A549 (cell line): ENCODE data around the gene CCDC90B.

Experiments
- EP300 ChIP-seq, 2 experiments: fragments of >200 bp; sonication (Bioruptor Twin); formaldehyde crosslinking; IDR thresholded peaks; 2 replicates in 1 of 2; 3 replicates in 1 of 2; pipeline ENCODE4 v1.6.1; 2016 to 2017
- JUNB ChIP-seq: fragments of >200 bp; sonication (Bioruptor Twin); formaldehyde crosslinking; IDR thresholded peaks from 2 replicates; pipeline ENCODE4 v1.6.1; 2016
- POLR2AphosphoS2 ChIP-seq: conservative IDR thresholded peaks from 2 replicates; pipeline ENCODE4 v1.6.1; 2012; ENCODE audit warnings: low read length, improper control_type of control experiment, inconsistent platforms
- TF ChIP-seq, protein P1 (sequence below): IDR thresholded peaks from 2 replicates; pipeline ENCODE4 v1.6.1; 2012
- TF ChIP-seq, protein P2 (sequence below): fragments of 150-350 bp; IDR thresholded peaks from 2 replicates; pipeline ENCODE4 v1.6.1; 2014; ENCODE audit warnings: low read depth, mild to moderate bottlenecking, low read length
- TF ChIP-seq, protein P3 (sequence below): fragments of 200-600 bp; sonication (generic); IDR thresholded peaks from 2 replicates; pipeline ENCODE4 v1.6.1; 2016; ENCODE audit warnings: antibody characterized with exemption, mild to moderate bottlenecking, moderate library complexity

DNA sequence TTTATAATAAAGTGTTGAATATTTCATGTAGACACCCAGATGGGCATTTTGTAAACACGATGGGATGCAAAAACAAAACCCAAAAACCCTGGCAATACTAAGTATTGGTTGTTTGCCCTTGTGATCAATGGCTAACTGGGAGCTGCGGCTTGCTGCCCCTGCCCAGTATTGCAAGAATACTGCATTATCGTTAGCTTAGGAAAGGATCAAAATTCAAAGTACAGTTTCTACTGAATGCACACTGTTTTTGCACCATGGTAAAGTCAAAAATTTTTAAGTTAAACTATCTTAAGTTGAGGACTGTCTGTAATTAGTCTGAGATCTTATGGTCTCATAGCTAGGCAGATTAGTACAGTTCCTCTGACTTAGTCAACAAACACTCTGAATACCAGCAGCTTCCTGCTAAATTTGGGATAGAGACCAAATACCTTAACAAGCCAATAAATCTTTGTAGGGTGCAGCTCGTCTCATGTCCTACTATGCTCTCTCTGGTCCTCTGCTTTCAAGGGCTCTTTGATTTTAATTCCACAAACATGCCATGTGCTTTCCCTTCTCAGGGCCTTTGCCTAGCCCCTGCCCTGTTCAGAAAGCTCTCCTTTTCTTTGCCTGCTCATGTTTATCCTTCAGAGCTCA, 4.0 kb downstream of the CCDC90B start:
- TF ChIP-seq EP300 (IDR thresholded peaks at IDR 0.05) (no peak), JUNB (no peak), POLR2AphosphoS2 (no peak)
- TF ChIP-seq, protein P1, sequence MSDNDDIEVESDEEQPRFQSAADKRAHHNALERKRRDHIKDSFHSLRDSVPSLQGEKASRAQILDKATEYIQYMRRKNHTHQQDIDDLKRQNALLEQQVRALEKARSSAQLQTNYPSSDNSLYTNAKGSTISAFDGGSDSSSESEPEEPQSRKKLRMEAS, result no peak
- TF ChIP-seq, protein P2, sequence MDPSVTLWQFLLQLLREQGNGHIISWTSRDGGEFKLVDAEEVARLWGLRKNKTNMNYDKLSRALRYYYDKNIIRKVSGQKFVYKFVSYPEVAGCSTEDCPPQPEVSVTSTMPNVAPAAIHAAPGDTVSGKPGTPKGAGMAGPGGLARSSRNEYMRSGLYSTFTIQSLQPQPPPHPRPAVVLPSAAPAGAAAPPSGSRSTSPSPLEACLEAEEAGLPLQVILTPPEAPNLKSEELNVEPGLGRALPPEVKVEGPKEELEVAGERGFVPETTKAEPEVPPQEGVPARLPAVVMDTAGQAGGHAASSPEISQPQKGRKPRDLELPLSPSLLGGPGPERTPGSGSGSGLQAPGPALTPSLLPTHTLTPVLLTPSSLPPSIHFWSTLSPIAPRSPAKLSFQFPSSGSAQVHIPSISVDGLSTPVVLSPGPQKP, result no peak
- TF ChIP-seq, protein P3, sequence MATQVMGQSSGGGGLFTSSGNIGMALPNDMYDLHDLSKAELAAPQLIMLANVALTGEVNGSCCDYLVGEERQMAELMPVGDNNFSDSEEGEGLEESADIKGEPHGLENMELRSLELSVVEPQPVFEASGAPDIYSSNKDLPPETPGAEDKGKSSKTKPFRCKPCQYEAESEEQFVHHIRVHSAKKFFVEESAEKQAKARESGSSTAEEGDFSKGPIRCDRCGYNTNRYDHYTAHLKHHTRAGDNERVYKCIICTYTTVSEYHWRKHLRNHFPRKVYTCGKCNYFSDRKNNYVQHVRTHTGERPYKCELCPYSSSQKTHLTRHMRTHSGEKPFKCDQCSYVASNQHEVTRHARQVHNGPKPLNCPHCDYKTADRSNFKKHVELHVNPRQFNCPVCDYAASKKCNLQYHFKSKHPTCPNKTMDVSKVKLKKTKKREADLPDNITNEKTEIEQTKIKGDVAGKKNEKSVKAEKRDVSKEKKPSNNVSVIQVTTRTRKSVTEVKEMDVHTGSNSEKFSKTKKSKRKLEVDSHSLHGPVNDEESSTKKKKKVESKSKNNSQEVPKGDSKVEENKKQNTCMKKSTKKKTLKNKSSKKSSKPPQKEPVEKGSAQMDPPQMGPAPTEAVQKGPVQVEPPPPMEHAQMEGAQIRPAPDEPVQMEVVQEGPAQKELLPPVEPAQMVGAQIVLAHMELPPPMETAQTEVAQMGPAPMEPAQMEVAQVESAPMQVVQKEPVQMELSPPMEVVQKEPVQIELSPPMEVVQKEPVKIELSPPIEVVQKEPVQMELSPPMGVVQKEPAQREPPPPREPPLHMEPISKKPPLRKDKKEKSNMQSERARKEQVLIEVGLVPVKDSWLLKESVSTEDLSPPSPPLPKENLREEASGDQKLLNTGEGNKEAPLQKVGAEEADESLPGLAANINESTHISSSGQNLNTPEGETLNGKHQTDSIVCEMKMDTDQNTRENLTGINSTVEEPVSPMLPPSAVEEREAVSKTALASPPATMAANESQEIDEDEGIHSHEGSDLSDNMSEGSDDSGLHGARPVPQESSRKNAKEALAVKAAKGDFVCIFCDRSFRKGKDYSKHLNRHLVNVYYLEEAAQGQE, result no peak
